Measurements from ENCODE around the gene LGALS13.

DNA sequence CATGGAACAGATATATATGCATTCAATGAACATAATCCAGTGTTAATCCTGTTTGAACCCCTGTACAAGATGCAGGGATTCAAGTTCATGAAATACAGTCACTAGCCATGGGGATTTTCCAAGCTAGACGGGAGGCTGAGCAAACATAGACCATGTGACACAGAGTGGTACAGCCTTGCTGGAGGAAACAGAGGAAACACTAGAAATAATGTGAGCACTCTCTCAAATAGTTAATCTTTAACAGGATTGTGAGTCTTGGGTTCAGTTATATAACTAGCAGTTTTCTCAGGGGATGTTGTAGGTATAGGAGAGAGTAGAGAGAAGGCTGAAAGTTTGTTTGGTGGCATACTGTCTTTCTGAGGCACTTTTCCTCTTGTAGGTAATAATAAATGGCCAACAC, 39.4 kb downstream of the LGALS13 start:
- TF ChIP-seq SP1 (IDR thresholded peaks at IDR 0.05): no peak
- TF ChIP-seq TARDBP (IDR thresholded peaks at IDR 0.05): no peak
- no peak for TF ChIP-seq LEF1 (IDR thresholded peaks at IDR 0.05; ENCODE audit: borderline replicate concordance)
- no peak for TF ChIP-seq FOXK2 (IDR thresholded peaks at IDR 0.05)
- TF ChIP-seq ARNT (IDR thresholded peaks at IDR 0.05): no peak
- no peak for TF ChIP-seq SUZ12 (IDR thresholded peaks at IDR 0.05)
- TF ChIP-seq ELF4 (IDR thresholded peaks at IDR 0.05): no peak
- no peak for TF ChIP-seq FOXM1 (IDR thresholded peaks at IDR 0.05; ENCODE audit: borderline replicate concordance)
- TF ChIP-seq NFRKB (IDR thresholded peaks at IDR 0.05): no peak
- TF ChIP-seq HDGF (IDR thresholded peaks at IDR 0.05; ENCODE audit: borderline replicate concordance): no peak
- TF ChIP-seq FOXA1 (IDR thresholded peaks at IDR 0.05): no peak
